IMR-90 (cell line): Measurements from ENCODE around the gene FEM1B. TPM values are rescaled to one million over a fixed set of nuclear protein-coding genes. Genes with fewer than 3 reads are reported as not detected.

Experiments used
- ATAC-seq: fragments of 200-7000 bp; cut with Tn5 transposase; 2 replicates; pipeline ENCODE4 v1.9.1; 2020; ENCODE audit warnings: low read depth, mild to moderate bottlenecking, moderate library complexity
- BruUV-seq: library from RNA; stranded (reverse); fragments of 400-500 nt; replicated peaks from 2 replicates; lab custom pipeline; 2021; lab: Mats Ljungman, UMichigan
- CTCF ChIA-PET: fragments of 300-600 bp; formaldehyde crosslinking; extraction: SDS; loops from one replicate; lab custom pipeline; 2021; ENCODE audit warnings: antibody characterized with exemption; lab: Yijun Ruan, JAX
- POLR2A ChIA-PET: fragments of 300-600 bp; sonication (Branson Sonifier 250); formaldehyde crosslinking; loops from one replicate; lab custom pipeline; 2022; ENCODE audit warnings: antibody characterized with exemption; ENCODE audit not compliant: unreplicated experiment; lab: Charles Lee
- DNase-seq: peaks from one replicate; pipeline ENCODE4 v3.0.0; 2013
- H2AFZ ChIP-seq: replicated peaks from 2 replicates; pipeline ENCODE3; 2013; ENCODE audit warnings: low read length, mild to moderate bottlenecking; ENCODE audit not compliant: poor library complexity
- H2AK5ac ChIP-seq: 2 replicates; pipeline ENCODE4 v1.6.1; 2013; ENCODE audit warnings: low read depth, low read length, inconsistent platforms
- H2AK9ac ChIP-seq: replicated peaks from 2 replicates; pipeline ENCODE3; 2013; ENCODE audit warnings: mild to moderate bottlenecking, low read depth, low read length, moderate library complexity; ENCODE audit not compliant: poor library complexity
- H2BK120ac ChIP-seq: 2 replicates; pipeline ENCODE4 v1.6.1; 2013; ENCODE audit warnings: low read depth, low read length, inconsistent platforms
- H2BK15ac ChIP-seq: 3 replicates; pipeline ENCODE4 v1.6.1; 2013; ENCODE audit warnings: low read depth, low read length, inconsistent platforms
- H2BK20ac ChIP-seq: 2 replicates; pipeline ENCODE4 v1.6.1; 2013; ENCODE audit warnings: low read depth, mild to moderate bottlenecking, inconsistent platforms, low read length, moderate library complexity
- H2BK5ac ChIP-seq: 2 replicates; pipeline ENCODE4 v1.6.1; 2013; ENCODE audit warnings: mild to moderate bottlenecking, low read depth, low read length, inconsistent platforms; ENCODE audit not compliant: poor library complexity, severe bottlenecking
- H3K14ac ChIP-seq: replicated peaks from 2 replicates; pipeline ENCODE4 v1.6.1; 2013; ENCODE audit warnings: low read depth, low read length, inconsistent platforms
- H3K18ac ChIP-seq: 2 replicates; pipeline ENCODE4 v1.6.1; 2013; ENCODE audit warnings: low read depth, low read length, control low read depth
- H3K23ac ChIP-seq: 2 replicates; pipeline ENCODE4 v1.6.1; 2013; ENCODE audit warnings: low read depth, low read length, inconsistent platforms
- H3K27ac ChIP-seq: 2 replicates; pipeline ENCODE4 v1.5.1; 2013; ENCODE audit warnings: mild to moderate bottlenecking, control low read depth, low read length; ENCODE audit not compliant: insufficient read depth
- H3K27me3 ChIP-seq: 2 replicates; pipeline ENCODE4 v1.6.1; 2013; ENCODE audit warnings: low read length; ENCODE audit not compliant: control insufficient read depth, insufficient read depth
- H3K36me3 ChIP-seq: 2 replicates; pipeline ENCODE4 v1.6.1; 2013; ENCODE audit warnings: low read length, mixed read lengths; ENCODE audit not compliant: control insufficient read depth, insufficient read depth
- H3K4ac ChIP-seq: 2 replicates; pipeline ENCODE4 v1.6.1; 2013; ENCODE audit warnings: low read depth, low read length, inconsistent platforms
- H3K4me1 ChIP-seq: 2 replicates; pipeline ENCODE4 v1.6.1; 2013; ENCODE audit warnings: low read length, mixed read lengths; ENCODE audit not compliant: control insufficient read depth, insufficient read depth
- H3K4me2 ChIP-seq: 2 replicates; pipeline ENCODE4 v1.6.1; 2013; ENCODE audit warnings: low read depth, mild to moderate bottlenecking, control low read depth, low read length, moderate library complexity
- H3K4me3 ChIP-seq: 2 replicates; pipeline ENCODE4 v1.5.1; 2013; ENCODE audit warnings: low read depth, mild to moderate bottlenecking, control low read depth, low read length, moderate library complexity; ENCODE audit not compliant: insufficient read depth
- H3K56ac ChIP-seq: 2 replicates; pipeline ENCODE4 v1.6.1; 2013; ENCODE audit warnings: low read length, inconsistent platforms; ENCODE audit not compliant: insufficient read depth; ENCODE audit errors: extremely low read depth
- H3K79me1 ChIP-seq, 2 experiments: 2 replicates each; pipeline ENCODE4 v1.6.1; 2013; ENCODE audit warnings: low read length in 2 of 2, inconsistent platforms in 1 of 2, low read depth in 1 of 2
- H3K9ac ChIP-seq: 2 replicates; pipeline ENCODE4 v1.6.1; 2013; ENCODE audit warnings: low read depth, low read length, control low read depth
- H3K9me1 ChIP-seq: 2 replicates; pipeline ENCODE4 v1.6.1; 2013; ENCODE audit warnings: low read length, inconsistent platforms; ENCODE audit not compliant: insufficient read depth
- H3K9me3 ChIP-seq: 2 replicates; pipeline ENCODE4 v1.6.1; 2013; ENCODE audit warnings: low read length; ENCODE audit not compliant: control insufficient read depth, insufficient read depth
- H4K20me1 ChIP-seq: 2 replicates; pipeline ENCODE4 v1.6.1; 2013; ENCODE audit warnings: low read length, inconsistent platforms; ENCODE audit not compliant: insufficient read depth
- H4K5ac ChIP-seq: 2 replicates; pipeline ENCODE4 v1.6.1; 2013; ENCODE audit warnings: mild to moderate bottlenecking, low read depth, low read length, control low read depth
- H4K8ac ChIP-seq, 2 experiments: 2 replicates each; pipeline ENCODE4 v1.6.1; 2013; ENCODE audit warnings: low read depth in 2 of 2, low read length in 2 of 2, control low read depth in 1 of 2, inconsistent platforms in 1 of 2
- H4K91ac ChIP-seq: 2 replicates; pipeline ENCODE4 v1.6.1; 2013; ENCODE audit warnings: low read depth, low read length, inconsistent platforms; ENCODE audit not compliant: insufficient read depth
- CHD1 ChIP-seq: IDR thresholded peaks from 2 replicates; pipeline ENCODE4 v1.6.1; 2012; ENCODE audit warnings: low read depth, low read length, improper control_type of control experiment
- FOS ChIP-seq: fragments of 150-350 bp; IDR thresholded peaks from 2 replicates; pipeline ENCODE4 v1.6.1; 2016; ENCODE audit warnings: low read depth, low read length
- MAFK ChIP-seq: IDR thresholded peaks from 2 replicates; pipeline ENCODE4 v1.6.1; 2012; ENCODE audit warnings: low read depth, low read length, improper control_type of control experiment
- MXI1 ChIP-seq: IDR thresholded peaks from 2 replicates; pipeline ENCODE4 v1.6.1; 2012; ENCODE audit warnings: low read depth, mild to moderate bottlenecking, low read length, moderate library complexity, borderline replicate concordance
- NFE2L2 ChIP-seq: fragments of 150-350 bp; IDR thresholded peaks from 2 replicates; pipeline ENCODE4 v1.6.1; 2016; ENCODE audit warnings: low read depth, mild to moderate bottlenecking, low read length
- RAD21 ChIP-seq: IDR thresholded peaks from 2 replicates; pipeline ENCODE4 v1.6.1; 2012; ENCODE audit warnings: low read length, improper control_type of control experiment
- RCOR1 ChIP-seq: IDR thresholded peaks from 2 replicates; pipeline ENCODE4 v1.6.1; 2012; ENCODE audit warnings: mild to moderate bottlenecking, low read length, improper control_type of control experiment; ENCODE audit not compliant: insufficient replicate concordance
- SMC3 ChIP-seq: fragments of 150-350 bp; IDR thresholded peaks from 2 replicates; pipeline ENCODE4 v1.6.1; 2016; ENCODE audit warnings: low read depth, mild to moderate bottlenecking, antibody characterized with exemption, low read length, moderate library complexity
- WGBS, 2 experiments: methylation state at CpG; one replicate each; pipeline versions ENCODE4 v1.1.5 to v1.1.7; 2013; ENCODE audit warnings: missing lambda C conversion rate in 2 of 2; ENCODE audit not compliant: insufficient read length in 1 of 2; ENCODE audit errors: extremely low coverage in 2 of 2; 5-methylcytosine and 5-hydroxymethylcytosine counted together
- dilution Hi-C: fragments of 300-500 bp; cut with HindIII; formaldehyde crosslinking; loops from one replicate; pipeline ENCODE4 v1.14.3; 2018; ENCODE audit warnings: low sequenced_read_pairs; ENCODE audit not compliant: unreplicated experiment
- in situ Hi-C: fragments of 300-500 bp; cut with MboI; formaldehyde crosslinking; loops from 3 replicates; pipeline ENCODE4 v1.14.3; 2019; ENCODE audit warnings: low sequenced_read_pairs, inconsistent platforms, mixed read lengths
- intact Hi-C: fragments of 100-400 bp; cut with micrococcal nuclease; formaldehyde crosslinking; loops from 2 replicates; pipeline ENCODE4 v1.10.0; 2022
- polyA plus RNA-seq, 3 experiments: library from polyadenylated mRNA; depleted of rRNA; stranded (reverse); fragments of >200 nt; gene quantifications; 2 replicates each; pipeline ENCODE4 v1.2.3, GENCODE V29; 2012; ENCODE audit warnings: low replicate concordance in 1 of 3
- total RNA-seq: library from RNA; depleted of rRNA; stranded (reverse); fragments of >200 nt; gene quantifications from 2 replicates; pipeline ENCODE4 v1.2.3, GENCODE V29; 2012
- TF ChIP-seq, protein P1 (sequence below): fragments of 150-350 bp; IDR thresholded peaks from 2 replicates; pipeline ENCODE4 v1.6.1; 2017; ENCODE audit warnings: mild to moderate bottlenecking, antibody characterized with exemption, low read length, low read depth
- TF ChIP-seq, protein P2 (sequence below): conservative IDR thresholded peaks from 2 replicates; pipeline ENCODE4 v1.5.1; 2012; ENCODE audit warnings: mild to moderate bottlenecking, low read depth, low read length, improper control_type of control experiment
- TF ChIP-seq, protein P3 (sequence below): fragments of 150-350 bp; IDR thresholded peaks from 2 replicates; pipeline ENCODE4 v1.6.1; 2016; ENCODE audit warnings: low read depth, mild to moderate bottlenecking, low read length, moderate library complexity, borderline replicate concordance

FEM1B gene
- total and polyA plus RNA-seq, 2 of the 4 experiments (the other 2 are of a cell fraction): 16.9 to 51.4 TPM

DNA sequence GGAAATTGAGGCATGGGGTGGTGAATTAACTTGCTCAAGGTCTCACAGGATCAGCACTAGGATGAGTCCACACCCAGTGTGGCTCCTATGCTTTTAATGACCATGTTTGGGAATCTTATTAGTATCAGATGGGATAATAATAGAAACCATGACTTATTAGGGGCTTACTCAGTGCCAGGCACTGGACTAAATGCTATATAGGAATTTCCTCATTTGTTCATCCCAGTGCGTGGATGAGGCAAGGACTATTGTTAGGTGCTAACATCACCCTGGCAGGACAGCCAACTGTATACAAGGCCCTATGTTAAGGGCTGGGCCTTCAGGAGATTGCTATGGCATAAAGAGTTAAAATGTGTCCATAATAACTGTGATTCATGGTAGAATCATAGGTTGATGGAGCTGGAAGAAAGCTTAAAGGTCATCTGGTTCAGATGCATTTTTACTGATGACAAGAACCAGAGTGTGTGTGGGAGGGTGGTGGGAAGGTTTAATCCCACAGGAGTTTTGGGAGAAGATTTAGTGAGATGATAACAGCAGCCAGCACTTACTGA, 4.7 kb upstream of the FEM1B start (continued):
- TF ChIP-seq RCOR1: no peak

DNA sequence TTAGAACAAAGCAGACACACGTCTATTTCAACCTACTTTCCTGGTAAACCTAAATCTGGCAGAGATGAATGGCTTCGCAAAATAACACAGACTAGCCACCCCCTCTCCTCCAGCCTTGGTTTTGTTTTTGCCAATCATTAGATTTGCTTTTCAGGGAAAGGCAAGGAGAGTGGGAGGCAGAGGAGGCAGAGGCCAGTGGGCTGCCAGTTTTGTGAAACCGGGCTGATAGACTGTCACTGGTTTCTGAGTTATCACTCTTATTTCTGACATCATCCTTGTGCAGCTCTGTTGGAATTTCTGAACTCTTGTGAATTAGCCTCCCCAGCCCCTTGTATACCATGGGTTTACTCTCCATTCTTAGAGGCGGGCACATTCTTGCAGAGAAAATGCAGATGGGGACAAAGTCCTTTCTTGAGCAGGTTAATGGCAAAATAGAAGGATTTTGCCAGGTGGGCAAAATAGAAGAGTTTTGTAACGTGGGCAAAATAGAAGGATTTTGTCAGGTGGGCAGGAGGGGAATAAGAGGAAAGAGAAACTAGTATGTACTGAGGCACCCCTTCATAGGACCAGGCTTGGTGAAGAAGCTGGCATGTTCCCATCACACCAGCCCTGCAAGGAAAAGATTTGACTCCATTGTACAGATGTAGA, 3.2 kb upstream of the FEM1B start:
- H2BK120ac ChIP-seq: peak overlapping the region; percentile 83; the same call in 1 of the 2 replicates
- peak overlapping the region; percentile 91 for H2BK5ac ChIP-seq
- dilution Hi-C loops (no loop called here), in situ Hi-C loops (no loop called here), intact Hi-C loops (no loop called here)
- no peaks in the 10 kb centered on the region for H3K27me3 ChIP-seq
- peak overlapping the region; percentile 80; the same call in 2 of the 3 replicates for H2BK15ac ChIP-seq
- peak overlapping the region; percentile 31 for H3K27ac ChIP-seq
- peak overlapping the region; percentile 90 for H2BK20ac ChIP-seq
- ChIA-PET CTCF (interaction anchor here (0.9 to 1.2 kb wide), 3 partner anchors 9 to 22 kb away, joined by 3 to 4 read pairs (median 3); no protein-coding TSS in a partner anchor), POLR2A (no interaction called here)
- WGBS, 2 experiments: no CpG with 5 or more reads among the region's 5 CpGs
- ATAC-seq: no peak
- H3K4me3 ChIP-seq: no peak overlapping the region
- no peak overlapping the region for H2AFZ ChIP-seq
- peaks cover 17 to 51% of the 10 kb centered on the region in 2 experiments for H3K79me1 ChIP-seq
- H3K9me1 ChIP-seq: peaks cover 21% of the 10 kb centered on the region
- no peak overlapping the region for H3K4me2 ChIP-seq
- peaks cover 15% of the 10 kb centered on the region for H4K20me1 ChIP-seq
- DNase-seq: no peak
- H4K8ac ChIP-seq: peak overlapping the region; percentile 6 to 84; a peak in 2 of 4 replicates
- no peak overlapping the region for H3K9ac ChIP-seq
- H3K4ac ChIP-seq: peak overlapping the region; percentile 90
- H3K9me3 ChIP-seq: no peaks in the 10 kb centered on the region
- peaks cover 37% of the 10 kb centered on the region for H3K4me1 ChIP-seq
- peaks cover 2% of the 10 kb centered on the region; the same call in 1 of the 2 replicates for H3K36me3 ChIP-seq
- BruUV-seq: no TSS peak
- peak overlapping the region; percentile 40; the same call in 1 of the 2 replicates for H3K14ac ChIP-seq
- peak overlapping the region; percentile 72; the same call in 1 of the 2 replicates for H3K18ac ChIP-seq
- H3K23ac ChIP-seq: peak overlapping the region; percentile 39; the same call in 1 of the 2 replicates
- H4K91ac ChIP-seq: peak overlapping the region; percentile 78
- peak overlapping the region; percentile 49; the same call in 1 of the 2 replicates for H4K5ac ChIP-seq
- no peak overlapping the region for H2AK9ac ChIP-seq
- H3K56ac ChIP-seq: no peak overlapping the region
- peak overlapping the region; percentile 87; the same call in 1 of the 2 replicates for H2AK5ac ChIP-seq
- TF ChIP-seq RCOR1 (no peak), RAD21 (no peak), CHD1 (no peak), SMC3 (no peak), MXI1 (no peak), FOS (no peak), MAFK (no peak), NFE2L2 (no peak)
- TF ChIP-seq, protein P1, sequence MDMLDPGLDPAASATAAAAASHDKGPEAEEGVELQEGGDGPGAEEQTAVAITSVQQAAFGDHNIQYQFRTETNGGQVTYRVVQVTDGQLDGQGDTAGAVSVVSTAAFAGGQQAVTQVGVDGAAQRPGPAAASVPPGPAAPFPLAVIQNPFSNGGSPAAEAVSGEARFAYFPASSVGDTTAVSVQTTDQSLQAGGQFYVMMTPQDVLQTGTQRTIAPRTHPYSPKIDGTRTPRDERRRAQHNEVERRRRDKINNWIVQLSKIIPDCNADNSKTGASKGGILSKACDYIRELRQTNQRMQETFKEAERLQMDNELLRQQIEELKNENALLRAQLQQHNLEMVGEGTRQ: no peak
- TF ChIP-seq, protein P2, sequence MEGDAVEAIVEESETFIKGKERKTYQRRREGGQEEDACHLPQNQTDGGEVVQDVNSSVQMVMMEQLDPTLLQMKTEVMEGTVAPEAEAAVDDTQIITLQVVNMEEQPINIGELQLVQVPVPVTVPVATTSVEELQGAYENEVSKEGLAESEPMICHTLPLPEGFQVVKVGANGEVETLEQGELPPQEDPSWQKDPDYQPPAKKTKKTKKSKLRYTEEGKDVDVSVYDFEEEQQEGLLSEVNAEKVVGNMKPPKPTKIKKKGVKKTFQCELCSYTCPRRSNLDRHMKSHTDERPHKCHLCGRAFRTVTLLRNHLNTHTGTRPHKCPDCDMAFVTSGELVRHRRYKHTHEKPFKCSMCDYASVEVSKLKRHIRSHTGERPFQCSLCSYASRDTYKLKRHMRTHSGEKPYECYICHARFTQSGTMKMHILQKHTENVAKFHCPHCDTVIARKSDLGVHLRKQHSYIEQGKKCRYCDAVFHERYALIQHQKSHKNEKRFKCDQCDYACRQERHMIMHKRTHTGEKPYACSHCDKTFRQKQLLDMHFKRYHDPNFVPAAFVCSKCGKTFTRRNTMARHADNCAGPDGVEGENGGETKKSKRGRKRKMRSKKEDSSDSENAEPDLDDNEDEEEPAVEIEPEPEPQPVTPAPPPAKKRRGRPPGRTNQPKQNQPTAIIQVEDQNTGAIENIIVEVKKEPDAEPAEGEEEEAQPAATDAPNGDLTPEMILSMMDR: no peak
- TF ChIP-seq, protein P3, sequence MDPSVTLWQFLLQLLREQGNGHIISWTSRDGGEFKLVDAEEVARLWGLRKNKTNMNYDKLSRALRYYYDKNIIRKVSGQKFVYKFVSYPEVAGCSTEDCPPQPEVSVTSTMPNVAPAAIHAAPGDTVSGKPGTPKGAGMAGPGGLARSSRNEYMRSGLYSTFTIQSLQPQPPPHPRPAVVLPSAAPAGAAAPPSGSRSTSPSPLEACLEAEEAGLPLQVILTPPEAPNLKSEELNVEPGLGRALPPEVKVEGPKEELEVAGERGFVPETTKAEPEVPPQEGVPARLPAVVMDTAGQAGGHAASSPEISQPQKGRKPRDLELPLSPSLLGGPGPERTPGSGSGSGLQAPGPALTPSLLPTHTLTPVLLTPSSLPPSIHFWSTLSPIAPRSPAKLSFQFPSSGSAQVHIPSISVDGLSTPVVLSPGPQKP: no peak
